Endothelial cell of umbilical vein (primary cell): ENCODE data around the gene FSTL4. TPM values are rescaled to one million over a fixed set of nuclear protein-coding genes. Genes with fewer than 3 reads are reported as not detected.

ENCODE experiments used
- BruUV-seq: library from RNA; stranded (reverse); fragments of 400-500 nt; replicated peaks from 2 replicates; lab custom pipeline; 2021; lab: Mats Ljungman, UMichigan
- CTCF ChIA-PET: fragments of 300-600, 350-600 bp; sonication (Branson Sonifier 250); formaldehyde crosslinking; loops from one replicate; lab custom pipeline; 2021; ENCODE audit warnings: antibody characterized with exemption, inconsistent platforms; lab: Charles Lee
- POLR2A ChIA-PET: fragments of 300-600, 350-600 bp; sonication (Branson Sonifier 250); formaldehyde crosslinking; loops from one replicate; lab custom pipeline; 2021; ENCODE audit warnings: antibody characterized with exemption, inconsistent platforms; lab: Charles Lee
- DNase-seq: peaks from one replicate; pipeline ENCODE4 v3.0.0-alpha.2; 2011; ENCODE audit warnings: low read depth, low spot score
- FAIRE-seq: peaks from 2 replicates; lab custom pipeline; 2011; peaks lifted over from hg19 to GRCh38; lab: Jason Lieb, UNC
- H2AFZ ChIP-seq: 2 replicates; pipeline ENCODE4 v1.6.0; 2012; ENCODE audit warnings: low read depth, low read length, control low read depth, inconsistent platforms
- H3K27ac ChIP-seq: 2 replicates; pipeline ENCODE4 v1.5.1; 2011; ENCODE audit warnings: low read depth, mild to moderate bottlenecking, control low read depth, low read length, moderate library complexity; ENCODE audit not compliant: insufficient read depth
- H3K27me3 ChIP-seq, 2 experiments: 2 replicates each; pipeline versions ENCODE4 v1.6.0 to v1.6.1; 2011; ENCODE audit warnings: low read length in 2 of 2, mixed read lengths in 1 of 2; ENCODE audit not compliant: control insufficient read depth in 2 of 2, insufficient read depth in 2 of 2
- H3K36me3 ChIP-seq, 2 experiments: 2 replicates in 1 of 2; 3 replicates in 1 of 2; pipeline ENCODE4 v1.5.1; 2011; ENCODE audit warnings: low read length in 2 of 2, mild to moderate bottlenecking in 1 of 2, moderate library complexity in 1 of 2; ENCODE audit not compliant: control insufficient read depth in 2 of 2, insufficient read depth in 2 of 2; ENCODE audit errors: extremely low read depth in 1 of 2
- H3K4me1 ChIP-seq: 3 replicates; pipeline ENCODE4 v1.5.1; 2011; ENCODE audit warnings: mild to moderate bottlenecking, low read length; ENCODE audit not compliant: control insufficient read depth, insufficient read depth; ENCODE audit errors: extremely low read depth
- H3K4me2 ChIP-seq: 2 replicates; pipeline ENCODE4 v1.6.1; 2011; ENCODE audit warnings: low read length, control low read depth, mixed read lengths; ENCODE audit not compliant: insufficient read depth
- H3K4me3 ChIP-seq, 3 experiments: fragments of 200-600 bp in 1 of 3; sonication (generic), shearing (Covaris generic) in 1 of 3; replicated peaks in 1 of 3; 2 replicates each; pipeline ENCODE4 v1.5.1; 2011 to 2016; ENCODE audit warnings: control low read depth in 3 of 3, low read length in 3 of 3, mild to moderate bottlenecking in 2 of 3, inconsistent platforms in 1 of 3, low read depth in 1 of 3, moderate library complexity in 1 of 3; ENCODE audit not compliant: insufficient read depth in 1 of 3
- H3K79me2 ChIP-seq: 2 replicates; pipeline ENCODE4 v1.6.0; 2012; ENCODE audit warnings: low read length, inconsistent platforms; ENCODE audit not compliant: control insufficient read depth, insufficient read depth
- H3K9ac ChIP-seq: replicated peaks from 2 replicates; pipeline ENCODE3; 2011; ENCODE audit warnings: low read length, control low read depth; ENCODE audit not compliant: insufficient read depth; ENCODE audit errors: extremely low read depth
- H3K9me1 ChIP-seq: replicated peaks from 3 replicates; pipeline ENCODE4 v1.6.0; 2011; ENCODE audit warnings: mild to moderate bottlenecking, low read length; ENCODE audit not compliant: control insufficient read depth, insufficient read depth; ENCODE audit errors: extremely low read depth
- H3K9me3 ChIP-seq: replicated peaks from 2 replicates; pipeline ENCODE4 v1.5.1; 2012; ENCODE audit warnings: low read length, inconsistent platforms; ENCODE audit not compliant: control insufficient read depth, insufficient read depth
- H4K20me1 ChIP-seq: replicated peaks from 2 replicates; pipeline ENCODE3; 2011; ENCODE audit warnings: mild to moderate bottlenecking, low read length; ENCODE audit not compliant: control insufficient read depth, insufficient read depth; ENCODE audit errors: extremely low read depth
- CTCF ChIP-seq, 2 donors: IDR thresholded peaks; 1 replicate in 1 of 2; 2 replicates in 1 of 2; pipeline ENCODE4 v1.5.1; 2011; ENCODE audit warnings: low read length in 2 of 2, mild to moderate bottlenecking in 2 of 2, moderate library complexity in 2 of 2, control low read depth in 1 of 2, inconsistent platforms in 1 of 2, low read depth in 1 of 2; ENCODE audit not compliant: insufficient read depth in 1 of 2; ENCODE audit errors: extremely low read depth in 1 of 2
- EZH2 ChIP-seq: IDR thresholded peaks from 2 replicates; pipeline ENCODE4 v1.6.1; 2012; ENCODE audit warnings: borderline replicate concordance, low read depth, mild to moderate bottlenecking, moderate library complexity, low read length, inconsistent platforms; ENCODE audit not compliant: severe bottlenecking
- FOS ChIP-seq: IDR thresholded peaks from 2 replicates; pipeline ENCODE4 v1.6.1; 2011; ENCODE audit warnings: mild to moderate bottlenecking, low read length, moderate library complexity, borderline replicate concordance; ENCODE audit not compliant: insufficient read depth
- GATA2 ChIP-seq: IDR thresholded peaks from 2 replicates; pipeline ENCODE4 v1.7.0; 2011; ENCODE audit warnings: low read depth, mild to moderate bottlenecking, moderate library complexity, mixed read lengths, low read length; ENCODE audit not compliant: insufficient read length, insufficient read depth
- JUN ChIP-seq: IDR thresholded peaks from 2 replicates; pipeline ENCODE4 v1.6.1; 2011; ENCODE audit warnings: borderline replicate concordance, low read depth; ENCODE audit not compliant: insufficient read length, insufficient read depth
- MAX ChIP-seq: IDR thresholded peaks from 2 replicates; pipeline ENCODE4 v1.6.1; 2011; ENCODE audit not compliant: insufficient read depth, insufficient read length
- MYC ChIP-seq: IDR thresholded peaks from one replicate; pipeline ENCODE4 v1.6.1; 2011; ENCODE audit warnings: mild to moderate bottlenecking, low read depth, low read length
- POLR2A ChIP-seq: IDR thresholded peaks from 2 replicates; pipeline ENCODE4 v1.6.1; 2012; ENCODE audit warnings: low read depth, mild to moderate bottlenecking, control low read depth, low read length
- POLR2AphosphoS5 ChIP-seq: IDR thresholded peaks from 2 replicates; pipeline ENCODE4 v1.6.1; 2012; ENCODE audit warnings: low read depth, mild to moderate bottlenecking, control low read depth, low read length, moderate library complexity; ENCODE audit not compliant: insufficient read depth
- dilution Hi-C: fragments of 300-500 bp; cut with MboI; formaldehyde crosslinking; loops from one replicate; pipeline ENCODE4 v1.15.0; 2019; ENCODE audit warnings: low sequenced_read_pairs; ENCODE audit not compliant: extremely low pct_ligation_motif_present
- intact Hi-C: fragments of 100-400 bp; cut with micrococcal nuclease; formaldehyde crosslinking; loops from one replicate; pipeline ENCODE4 v1.10.0; 2022
- polyA plus RNA-seq, 4 experiments: library from polyadenylated mRNA; depleted of rRNA in 3 of 4; stranded (reverse) in 3 of 4; unstranded in 1 of 4; fragments of >200 nt; gene quantifications; 2 replicates each; pipeline versions ENCODE4 v1.2.1 to v1.2.3, GENCODE V29; 2011 to 2012; ENCODE audit warnings: missing spikeins in 1 of 4
- total RNA-seq: library from RNA; stranded (reverse); gene quantifications from 2 replicates; pipeline ENCODE4 v1.2.3, GENCODE V29; 2021

FSTL4 gene
- total and polyA plus RNA-seq, 2 donors (not counting 3 experiments of a cell fraction or from before 2014, with no cell fraction given) = 0.18 TPM; not detected in 1

- POLR2A ChIA-PET = no interaction called here
- no TSS peak for BruUV-seq
Measured at GRCh38 chr5:133287500-133287899, 324.8 kb downstream of the FSTL4 start.

GRCh38 chr5:133286483-133286882 lies 325.9 kb downstream of the FSTL4 start:
- POLR2A ChIA-PET = no interaction called here
- no TSS peak for BruUV-seq
- TF ChIP-seq FOS = no peak
- no peak for TF ChIP-seq CTCF (IDR thresholded peaks at IDR 0.05; ENCODE audit: extremely low read depth in 1 of 2, insufficient read depth in 1 of 2, low read depth in 1 of 2, low read length in 2 of 2)
- TF ChIP-seq MAX = no peak
- TF ChIP-seq MYC = no peak
- TF ChIP-seq POLR2AphosphoS5 = no peak
- TF ChIP-seq EZH2 = no peak
- TF ChIP-seq JUN = no peak
- no peak for TF ChIP-seq POLR2A
- no peak for TF ChIP-seq GATA2
- no peak overlapping the region for H3K4me2 ChIP-seq
- H3K4me3 ChIP-seq = no peak overlapping the region
- DNase-seq (no peak), FAIRE-seq (no peak)
- no peaks in the 10 kb centered on the region for H3K27me3 ChIP-seq
- H3K4me1 ChIP-seq = no peaks in the 10 kb centered on the region
- no peak overlapping the region for H3K27ac ChIP-seq
- H3K9me3 ChIP-seq = no peaks in the 10 kb centered on the region
- dilution Hi-C loops (no loop called here), intact Hi-C loops (no loop called here)
- CTCF ChIA-PET = interaction anchor here (1.1 to 6.1 kb wide), 5 partner anchors 11 to 900 kb away, joined by 4 to 131 read pairs (median 8); no protein-coding TSS in a partner anchor
- no peaks in the 10 kb centered on the region for H4K20me1 ChIP-seq
- H2AFZ ChIP-seq = no peak overlapping the region
- H3K79me2 ChIP-seq = no peaks in the 10 kb centered on the region
- H3K36me3 ChIP-seq = no peaks in the 10 kb centered on the region
- H3K9me1 ChIP-seq = no peaks in the 10 kb centered on the region
- no peak overlapping the region for H3K9ac ChIP-seq

More at GRCh38 chr5:133287500-133287899, 324.8 kb downstream of the FSTL4 start:
- no peaks in the 10 kb centered on the region for H4K20me1 ChIP-seq
- no peak overlapping the region for H3K4me3 ChIP-seq
- FAIRE-seq (peak; percentile 38), DNase-seq (peak; percentile 52)
- H3K4me1 ChIP-seq = no peaks in the 10 kb centered on the region
- intact Hi-C loops = loop anchor here (1.0 kb wide), 2 partner anchors 39 to 176 kb away; no protein-coding TSS in a partner anchor
- peak; percentile 47 to 77 for TF ChIP-seq CTCF (IDR thresholded peaks at IDR 0.05; ENCODE audit: extremely low read depth in 1 of 2, insufficient read depth in 1 of 2, low read depth in 1 of 2, low read length in 2 of 2)
- no peak for TF ChIP-seq GATA2
- H3K79me2 ChIP-seq = no peaks in the 10 kb centered on the region
- dilution Hi-C loops = no loop called here
- no peaks in the 10 kb centered on the region for H3K36me3 ChIP-seq
- CTCF ChIA-PET = interaction anchor here (0.6 to 6.1 kb wide), 19 partner anchors 8 to 901 kb away, joined by 3 to 131 read pairs (median 5); no protein-coding TSS in a partner anchor
- no peaks in the 10 kb centered on the region for H3K9me1 ChIP-seq
- no peak overlapping the region for H3K4me2 ChIP-seq
- H3K9ac ChIP-seq = no peak overlapping the region
- no peak overlapping the region for H3K27ac ChIP-seq
- H3K9me3 ChIP-seq = no peaks in the 10 kb centered on the region
- no peaks in the 10 kb centered on the region for H3K27me3 ChIP-seq
- no peak overlapping the region for H2AFZ ChIP-seq
